ENCODE measurements around the gene PRADC1.

PRADC1 gene

DNA sequence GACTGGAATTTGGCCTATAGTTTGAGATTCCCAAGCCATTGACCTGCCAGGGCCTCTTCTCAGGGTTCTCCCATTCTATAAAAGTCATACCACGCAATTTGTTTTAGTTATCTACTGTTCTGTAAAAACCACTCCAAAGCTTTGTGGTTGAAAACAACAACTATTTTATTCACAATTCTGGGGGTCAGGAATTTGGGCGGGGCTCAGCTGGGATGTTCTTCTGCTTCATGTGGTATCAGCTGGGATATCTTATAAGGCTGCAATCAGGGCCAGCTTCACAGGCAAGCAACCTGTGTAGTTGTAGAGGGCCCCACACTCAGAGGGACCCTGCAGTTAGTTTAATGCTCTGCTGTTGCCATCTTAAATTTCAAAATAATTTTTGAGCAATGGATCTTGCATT lies 47.1 kb downstream of the PRADC1 start:
- DNase-seq (ENCODE audit: low spot score) = no peak
- in situ Hi-C loops (cut with MboI; ENCODE audit: low pct_unique_long_range_greater_than_20kb, low sequenced_read_pairs, unreplicated experiment) = no loop called here
- TF ChIP-seq, protein P1, sequence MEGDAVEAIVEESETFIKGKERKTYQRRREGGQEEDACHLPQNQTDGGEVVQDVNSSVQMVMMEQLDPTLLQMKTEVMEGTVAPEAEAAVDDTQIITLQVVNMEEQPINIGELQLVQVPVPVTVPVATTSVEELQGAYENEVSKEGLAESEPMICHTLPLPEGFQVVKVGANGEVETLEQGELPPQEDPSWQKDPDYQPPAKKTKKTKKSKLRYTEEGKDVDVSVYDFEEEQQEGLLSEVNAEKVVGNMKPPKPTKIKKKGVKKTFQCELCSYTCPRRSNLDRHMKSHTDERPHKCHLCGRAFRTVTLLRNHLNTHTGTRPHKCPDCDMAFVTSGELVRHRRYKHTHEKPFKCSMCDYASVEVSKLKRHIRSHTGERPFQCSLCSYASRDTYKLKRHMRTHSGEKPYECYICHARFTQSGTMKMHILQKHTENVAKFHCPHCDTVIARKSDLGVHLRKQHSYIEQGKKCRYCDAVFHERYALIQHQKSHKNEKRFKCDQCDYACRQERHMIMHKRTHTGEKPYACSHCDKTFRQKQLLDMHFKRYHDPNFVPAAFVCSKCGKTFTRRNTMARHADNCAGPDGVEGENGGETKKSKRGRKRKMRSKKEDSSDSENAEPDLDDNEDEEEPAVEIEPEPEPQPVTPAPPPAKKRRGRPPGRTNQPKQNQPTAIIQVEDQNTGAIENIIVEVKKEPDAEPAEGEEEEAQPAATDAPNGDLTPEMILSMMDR (IDR thresholded peaks at IDR 0.05; ENCODE audit: extremely low read depth, insufficient read depth, missing control alignments) = no peak

Data from GM13977 (cell line).